ES-I3 (cell line): ENCODE data around the gene TNNC1.

Experiments
- H3K36me3 ChIP-seq: 2 replicates; pipeline ENCODE4 v1.6.1; 2013; ENCODE audit warnings: mild to moderate bottlenecking, low read length, control low read depth, moderate library complexity; ENCODE audit not compliant: insufficient read depth
- H3K4me1 ChIP-seq: 2 replicates; pipeline ENCODE4 v1.6.1; 2013; ENCODE audit warnings: mild to moderate bottlenecking, control low read depth, low read length; ENCODE audit not compliant: insufficient read depth
- H3K9ac ChIP-seq: 2 replicates; pipeline ENCODE4 v1.6.1; 2013; ENCODE audit warnings: low read depth, mild to moderate bottlenecking, low read length, moderate library complexity
- H3K9me3 ChIP-seq: 2 replicates; pipeline ENCODE4 v1.6.1; 2013; ENCODE audit warnings: mild to moderate bottlenecking, low read length, moderate library complexity; ENCODE audit not compliant: control insufficient read depth, insufficient read depth

Gene TNNC1

GRCh38 chr3:52453496-52454249 is at the start of gene TNNC1:
Gene TNNC1 (minus strand): TSS chr3:52454041. CDS start chr3:52454015, 26 bp downstream.
- Histone ChIP-seq H3K9ac (no peak within 1 kb of the TSS), H3K4me1 (peaks cover 15% of the 10 kb centered on the region), H3K36me3 (peaks cover 11% of the 10 kb centered on the region), H3K9me3 (no peaks in the 10 kb centered on the region)

DNA sequence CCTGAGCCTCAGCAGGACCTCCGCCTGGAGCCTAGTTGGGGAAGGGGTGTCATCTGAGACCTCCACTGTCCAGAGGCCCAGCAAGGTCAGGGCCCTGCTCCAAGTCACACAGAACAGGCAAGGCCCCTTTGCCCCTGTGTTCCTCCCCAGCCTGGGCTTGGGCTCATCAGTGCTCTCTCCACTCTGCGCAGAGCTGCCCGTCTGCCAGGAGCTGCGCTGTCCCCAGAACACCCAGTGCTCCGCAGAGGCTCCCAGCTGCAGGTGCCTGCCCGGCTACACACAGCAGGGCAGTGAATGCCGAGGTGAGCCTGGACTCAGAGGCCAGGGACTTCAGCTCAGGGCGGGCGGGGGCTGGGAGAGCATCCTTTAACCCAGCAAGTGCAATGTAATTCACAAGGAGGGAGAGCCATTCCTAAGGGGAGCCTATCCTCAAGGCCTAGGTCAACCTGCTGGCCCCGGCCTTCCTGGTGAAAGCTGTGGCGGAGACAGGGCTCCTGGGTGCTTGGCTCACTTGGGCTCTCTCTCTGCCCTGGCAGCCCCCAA is 49.0 kb upstream of the TNNC1 start:
- Histone ChIP-seq H3K36me3 (no peaks in the 10 kb centered on the region), H3K9ac (no peak overlapping the region), H3K4me1 (no peaks in the 10 kb centered on the region), H3K9me3 (no peaks in the 10 kb centered on the region)

DNA sequence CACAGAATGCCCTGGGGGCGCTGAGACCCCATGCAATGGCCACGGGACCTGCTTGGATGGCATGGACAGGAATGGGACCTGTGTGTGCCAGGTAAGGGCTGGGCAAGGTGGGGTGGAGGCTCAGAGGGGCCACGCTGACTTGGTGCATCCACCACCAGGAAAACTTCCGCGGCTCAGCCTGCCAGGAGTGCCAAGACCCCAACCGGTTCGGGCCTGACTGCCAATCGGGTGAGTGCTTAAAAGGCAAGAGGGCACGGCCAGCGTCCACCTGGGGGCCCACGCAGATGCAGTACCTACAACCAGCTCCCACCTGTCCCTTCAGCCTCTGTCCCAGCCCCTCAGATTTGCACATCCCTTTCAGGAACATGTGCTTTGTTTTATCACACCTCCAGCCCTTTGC is 48.2 kb upstream of the TNNC1 start:
- H3K9ac ChIP-seq: no peak overlapping the region
- H3K9me3 ChIP-seq: no peaks in the 10 kb centered on the region; the same call in 1 of the 2 replicates
- no peaks in the 10 kb centered on the region for H3K36me3 ChIP-seq
- H3K4me1 ChIP-seq: no peaks in the 10 kb centered on the region

- Histone ChIP-seq H3K36me3 (no peaks in the 10 kb centered on the region), H3K9ac (no peak overlapping the region), H3K4me1 (no peaks in the 10 kb centered on the region), H3K9me3 (no peaks in the 10 kb centered on the region; the same call in 1 of the 2 replicates)
These were observed 47.2 kb upstream of the TNNC1 start for GRCh38 chr3:52501046-52501445.

- H3K9me3 ChIP-seq: no peaks in the 10 kb centered on the region; the same call in 1 of the 2 replicates
- no peaks in the 10 kb centered on the region for H3K4me1 ChIP-seq
- H3K36me3 ChIP-seq: no peaks in the 10 kb centered on the region
- H3K9ac ChIP-seq: no peak overlapping the region
These were observed 44.6 kb upstream of the TNNC1 start for GRCh38 chr3:52498137-52499054.

DNA sequence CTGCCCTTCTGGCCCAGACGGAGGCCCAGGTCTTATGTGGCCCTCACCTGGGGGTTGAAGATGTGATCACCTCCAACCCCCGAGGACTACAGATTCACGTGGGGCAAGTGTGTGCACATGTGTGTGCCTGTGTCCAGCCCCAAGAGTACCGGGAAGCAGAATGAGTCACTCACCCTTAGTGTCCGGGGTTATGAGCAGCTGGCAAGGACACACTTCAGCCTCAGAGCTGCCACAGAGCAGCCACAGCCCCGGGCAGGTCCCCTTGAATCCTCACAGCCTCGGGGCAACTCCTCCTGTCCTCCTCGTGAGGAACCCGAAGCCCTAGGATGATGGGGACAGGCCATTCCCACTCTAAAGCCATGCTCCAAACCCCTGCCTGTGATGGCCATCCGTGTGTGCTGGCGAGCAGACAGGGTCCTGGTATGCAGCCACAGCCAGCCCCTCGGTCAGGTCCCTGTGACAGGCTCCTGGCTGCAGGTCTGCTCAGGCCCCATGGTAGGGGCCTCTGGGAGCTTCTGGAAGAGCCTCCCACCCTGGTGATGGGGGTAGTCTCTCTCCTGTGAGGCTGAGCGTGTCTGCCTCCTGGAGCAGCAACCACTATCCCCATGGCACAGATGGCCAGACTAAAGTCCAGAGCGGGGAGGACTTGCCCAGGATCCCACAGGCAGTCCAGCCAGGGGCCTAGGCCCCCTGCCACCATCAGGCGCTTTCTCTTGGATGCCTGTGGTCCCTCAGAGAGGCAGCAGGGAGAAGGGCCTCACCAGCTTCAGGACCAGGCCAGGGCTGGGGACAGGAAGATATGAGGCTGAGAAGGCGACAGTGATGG is 42.1 kb upstream of the TNNC1 start:
- H3K9ac ChIP-seq: no peak overlapping the region
- no peaks in the 10 kb centered on the region for H3K4me1 ChIP-seq
- H3K9me3 ChIP-seq: no peaks in the 10 kb centered on the region; the same call in 1 of the 2 replicates
- 0 out of 2 replicates have a peak, but pooled peaks cover 6% of the 10 kb centered on the region for H3K36me3 ChIP-seq

DNA sequence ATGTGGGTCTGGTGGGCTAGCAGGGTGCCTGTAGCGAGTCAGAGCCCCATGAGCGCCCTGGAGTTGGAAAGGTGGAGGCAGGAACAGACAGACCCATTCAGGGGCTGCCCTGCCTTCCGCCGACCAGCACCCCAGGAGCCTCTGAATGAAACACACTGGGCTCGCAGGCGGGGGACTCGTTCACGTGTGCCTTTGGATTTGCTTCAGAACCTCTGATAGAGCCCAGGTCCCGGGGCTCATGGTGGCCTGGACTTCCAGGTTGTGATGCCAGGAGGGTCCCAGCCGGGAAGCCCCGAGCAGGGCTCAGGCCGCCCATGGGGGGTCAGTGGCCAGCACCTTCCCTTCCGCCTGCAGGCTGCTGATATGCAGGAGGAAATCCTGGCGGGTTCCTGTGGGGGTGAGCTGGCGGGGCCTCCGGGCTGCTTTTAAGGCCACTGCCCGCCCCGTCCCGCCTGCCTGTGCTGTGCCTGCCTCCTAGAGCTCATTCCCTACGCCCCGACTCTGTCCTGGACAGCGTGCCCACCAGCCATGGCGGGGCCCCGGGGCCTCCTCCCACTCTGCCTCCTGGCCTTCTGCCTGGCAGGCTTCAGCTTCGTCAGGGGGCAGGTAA is 41.1 kb upstream of the TNNC1 start, which contains the start of gene STAB1:
Gene STAB1 (plus strand): TSS at position 453 of the 610 bp plus-strand sequence. CDS start 76 bp downstream, at position 529.
- no peak within 1 kb of the TSS for H3K9ac ChIP-seq
- 0 out of 2 replicates have a peak, but pooled peaks cover 6% of the 10 kb centered on the region for H3K36me3 ChIP-seq
- H3K4me1 ChIP-seq: no peaks in the 10 kb centered on the region
- H3K9me3 ChIP-seq: no peaks in the 10 kb centered on the region; the same call in 1 of the 2 replicates

DNA sequence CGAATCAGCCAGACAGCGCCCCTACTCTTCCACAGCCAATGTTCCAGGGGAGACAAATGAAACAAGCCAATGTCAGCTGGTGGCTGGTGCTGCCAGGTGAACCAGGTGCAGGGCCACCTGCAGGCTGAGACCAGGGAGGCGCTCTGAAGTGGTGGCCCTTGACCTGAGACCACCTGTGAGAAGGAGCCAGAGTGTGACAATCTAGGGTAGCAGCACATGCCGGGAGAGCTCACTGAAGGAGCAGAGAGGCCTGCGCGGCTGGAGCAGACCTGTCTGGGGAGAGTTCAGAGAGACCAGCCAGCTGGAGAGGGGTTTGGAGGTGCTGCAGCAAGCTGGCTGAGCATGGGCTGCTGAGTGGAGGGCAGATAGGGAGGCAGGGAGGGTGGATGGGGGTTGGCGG is 40.6 kb upstream of the TNNC1 start:
- H3K9me3 ChIP-seq: no peaks in the 10 kb centered on the region; the same call in 1 of the 2 replicates
- H3K9ac ChIP-seq: no peak overlapping the region
- 0 out of 2 replicates have a peak, but pooled peaks cover 6% of the 10 kb centered on the region for H3K36me3 ChIP-seq
- H3K4me1 ChIP-seq: no peaks in the 10 kb centered on the region

- Histone ChIP-seq H3K9ac (no peak overlapping the region), H3K4me1 (no peaks in the 10 kb centered on the region), H3K36me3 (0 out of 2 replicates have a peak, but pooled peaks cover 6% of the 10 kb centered on the region), H3K9me3 (no peaks in the 10 kb centered on the region; the same call in 1 of the 2 replicates)
These were observed 39.6 kb upstream of the TNNC1 start for GRCh38 chr3:52493232-52494017.

DNA sequence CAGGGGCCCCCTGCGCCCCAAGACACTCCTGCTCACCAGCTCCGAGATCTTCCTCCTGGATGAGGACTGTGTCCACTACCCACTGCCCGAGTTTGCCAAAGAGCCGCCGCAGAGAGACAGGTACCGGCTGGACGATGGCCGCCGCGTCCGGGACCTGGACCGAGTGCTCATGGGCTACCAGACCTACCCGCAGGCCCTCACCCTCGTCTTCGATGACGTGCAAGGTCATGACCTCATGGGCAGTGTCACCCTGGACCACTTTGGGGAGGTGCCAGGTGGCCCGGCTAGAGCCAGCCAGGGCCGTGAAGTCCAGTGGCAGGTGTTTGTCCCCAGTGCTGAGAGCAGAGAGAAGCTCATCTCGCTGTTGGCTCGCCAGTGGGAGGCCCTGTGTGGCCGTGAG is 38.2 kb upstream of the TNNC1 start:
- H3K4me1 ChIP-seq: no peaks in the 10 kb centered on the region
- H3K9me3 ChIP-seq: no peaks in the 10 kb centered on the region
- H3K9ac ChIP-seq: no peak overlapping the region
- H3K36me3 ChIP-seq: 0 out of 2 replicates have a peak, but pooled peaks cover 6% of the 10 kb centered on the region

DNA sequence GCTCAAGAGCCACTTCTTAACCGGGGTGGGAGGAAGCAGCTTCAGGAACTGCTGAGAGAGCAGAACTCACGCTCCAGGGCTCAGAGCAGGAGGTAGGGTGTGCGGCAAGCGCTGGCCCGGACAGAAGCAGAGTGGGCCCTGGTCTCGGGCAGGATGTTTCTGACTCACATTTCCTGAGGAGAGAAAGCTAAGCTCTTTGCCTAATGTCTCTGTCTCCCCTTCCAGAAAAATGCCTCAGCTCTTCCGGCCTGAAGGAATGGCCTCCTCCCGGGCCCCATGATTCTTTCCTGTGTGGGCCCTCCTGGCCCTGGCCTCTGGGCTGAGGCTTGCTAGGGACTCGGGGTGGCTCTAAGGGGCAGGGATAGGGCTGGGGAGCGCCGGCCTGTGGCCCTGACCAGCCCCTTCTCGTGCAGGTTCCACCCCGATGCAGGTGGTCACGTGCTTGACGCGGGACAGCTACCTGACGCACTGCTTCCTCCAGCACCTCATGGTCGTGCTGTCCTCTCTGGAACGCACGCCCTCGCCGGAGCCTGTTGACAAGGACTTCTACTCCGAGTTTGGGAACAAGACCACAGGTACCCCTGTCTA is 37.2 kb upstream of the TNNC1 start:
- no peaks in the 10 kb centered on the region for H3K9me3 ChIP-seq
- 0 out of 2 replicates have a peak, but pooled peaks cover 6% of the 10 kb centered on the region for H3K36me3 ChIP-seq
- no peaks in the 10 kb centered on the region for H3K4me1 ChIP-seq
- no peak overlapping the region for H3K9ac ChIP-seq
